Measurements from ENCODE around the gene TLR1.
"Not testable (repeated sequence)": the region's sequence is repeated elsewhere in the genome, so short reads cannot be mapped to it uniquely, and the experiment has no call there.

The TLR1 gene

GRCh38 chr4:38777925-38778324 is 26.7 kb downstream of the TLR1 start:
- H3K4me3 ChIP-seq (ENCODE audit: low read depth, low read length): not testable (repeated sequence)

DNA sequence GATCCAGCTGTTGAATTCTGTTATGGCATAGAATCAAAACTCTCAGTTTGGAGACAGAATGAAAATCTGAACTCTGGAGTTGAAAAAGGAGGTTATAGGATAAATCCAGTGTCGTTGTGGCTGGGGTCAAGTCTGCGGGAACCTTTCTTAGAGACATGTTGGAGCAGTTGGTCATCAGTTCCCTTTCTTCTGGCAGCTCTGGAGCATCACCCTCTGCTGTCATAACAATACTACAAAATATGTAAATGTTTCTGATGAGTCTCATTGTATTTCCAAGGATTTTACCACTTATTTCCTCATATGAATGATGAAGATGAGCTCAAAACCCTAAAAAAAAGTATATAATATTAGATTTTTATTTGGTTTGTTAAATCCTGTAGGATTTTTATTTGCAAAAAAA is 29.3 kb downstream of the TLR1 start:
- H3K4me3 ChIP-seq (ENCODE audit: low read depth, low read length): no peak overlapping the region

- H3K4me3 ChIP-seq (ENCODE audit: low read depth, low read length): no peak overlapping the region
These were observed 30.2 kb downstream of the TLR1 start for GRCh38 chr4:38774181-38774955.

GRCh38 chr4:38770281-38770680 is 34.3 kb downstream of the TLR1 start:
- H3K4me3 ChIP-seq (ENCODE audit: low read depth, low read length): not testable (repeated sequence)

- no peak overlapping the region for H3K4me3 ChIP-seq (ENCODE audit: low read depth, low read length)
These were observed 34.7 kb downstream of the TLR1 start for GRCh38 chr4:38769857-38770256.

DNA sequence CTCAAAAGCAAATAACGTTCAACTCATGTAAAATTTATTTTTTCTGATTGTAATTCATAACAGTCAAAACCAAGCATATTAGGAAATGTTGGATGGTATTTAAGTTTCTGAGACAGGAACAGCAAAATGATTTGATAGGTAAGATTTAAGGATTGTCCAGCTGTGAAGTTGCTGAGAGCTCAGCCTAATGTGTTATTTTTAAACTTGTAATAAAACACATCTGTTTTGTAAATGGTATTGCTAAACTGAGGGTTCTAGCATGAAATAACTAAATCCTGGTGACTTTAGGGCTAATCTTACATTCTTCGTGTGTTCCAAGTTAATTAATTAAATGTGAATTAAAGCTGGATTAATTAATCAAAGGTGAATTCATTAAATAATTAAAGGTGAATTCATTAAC is 35.1 kb downstream of the TLR1 start:
- H3K4me3 ChIP-seq (ENCODE audit: low read depth, low read length): no peak overlapping the region

DNA sequence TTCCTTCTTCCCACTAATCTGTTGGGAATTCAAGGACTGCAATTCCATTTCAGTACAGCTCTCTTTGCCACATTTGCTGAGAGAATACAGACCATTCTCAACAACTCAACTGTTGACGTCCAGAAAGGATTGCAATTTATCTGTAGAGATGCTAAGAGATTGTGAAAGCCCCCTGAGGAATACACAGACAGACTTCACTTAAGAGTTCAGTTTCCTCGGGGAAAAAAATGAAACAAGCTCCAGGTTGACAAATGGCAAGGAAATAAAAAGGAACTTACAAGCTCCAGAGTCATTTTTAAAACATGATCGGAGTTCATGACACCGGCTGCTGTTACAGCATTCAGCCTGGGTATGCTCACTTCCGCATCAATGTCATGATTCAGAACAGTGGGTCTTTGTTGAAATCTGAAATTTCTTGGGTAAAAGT is 35.6 kb downstream of the TLR1 start:
- no peak overlapping the region for H3K4me3 ChIP-seq (ENCODE audit: low read depth, low read length)

DNA sequence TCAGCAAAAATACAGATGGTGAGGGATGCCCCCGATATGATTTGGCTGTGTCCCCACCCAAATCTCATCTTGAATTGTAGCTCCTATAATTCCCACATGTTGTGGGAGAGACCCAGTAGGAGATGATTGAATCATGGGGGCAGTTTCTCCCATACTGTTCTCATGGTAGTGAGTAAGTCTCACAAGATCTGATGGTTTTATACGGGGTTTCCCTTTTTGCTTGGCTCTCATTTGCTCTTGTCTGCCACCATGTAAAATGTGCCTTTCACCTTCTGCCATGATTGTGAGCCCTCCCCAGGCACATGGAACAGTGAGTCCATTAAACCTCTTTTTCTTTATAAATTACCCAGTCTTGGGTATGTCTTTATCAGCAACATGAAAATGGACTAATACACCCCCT is 37.7 kb downstream of the TLR1 start:
- not testable (repeated sequence) for H3K4me3 ChIP-seq (ENCODE audit: low read depth, low read length)

DNA sequence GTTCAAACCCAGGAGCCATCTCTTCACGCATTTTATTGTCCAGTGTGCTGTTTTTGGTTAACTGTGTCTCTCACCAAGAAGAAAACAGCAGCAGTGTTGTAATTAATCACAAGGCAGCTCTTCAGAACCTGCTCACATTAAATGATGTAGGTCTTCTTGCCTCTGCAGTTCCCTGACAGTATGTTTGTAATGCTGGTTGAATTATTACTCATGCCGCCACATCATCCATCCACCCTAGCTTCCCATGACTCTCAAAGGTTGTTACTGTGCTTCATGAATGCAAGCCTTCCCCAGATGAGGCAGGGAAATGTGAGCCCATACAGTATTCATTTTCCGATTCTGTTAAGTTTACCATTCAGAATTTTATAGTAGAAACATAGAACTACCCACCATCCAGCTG is 39.2 kb downstream of the TLR1 start:
- H3K4me3 ChIP-seq (ENCODE audit: low read depth, low read length): no peak overlapping the region

DNA sequence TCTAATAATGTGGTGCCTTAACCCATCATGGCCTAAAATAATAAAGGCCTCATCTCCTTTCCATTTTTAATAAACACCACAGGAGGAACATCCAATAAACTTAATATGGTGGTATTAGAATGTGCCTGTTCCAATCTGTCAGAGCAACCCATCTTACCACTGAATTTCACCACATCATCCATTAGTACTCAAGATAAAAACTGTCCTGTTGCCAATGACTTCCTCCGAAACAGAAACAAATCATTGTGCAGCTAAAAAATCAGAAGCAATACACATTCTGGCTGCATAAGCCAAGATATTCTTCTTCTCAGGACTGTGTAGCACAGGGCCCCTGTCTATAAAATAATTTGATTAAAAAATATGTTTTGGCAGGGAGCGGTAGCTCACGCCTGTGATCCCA is 40.3 kb downstream of the TLR1 start:
- H3K4me3 ChIP-seq (ENCODE audit: low read depth, low read length): no peak overlapping the region

DNA sequence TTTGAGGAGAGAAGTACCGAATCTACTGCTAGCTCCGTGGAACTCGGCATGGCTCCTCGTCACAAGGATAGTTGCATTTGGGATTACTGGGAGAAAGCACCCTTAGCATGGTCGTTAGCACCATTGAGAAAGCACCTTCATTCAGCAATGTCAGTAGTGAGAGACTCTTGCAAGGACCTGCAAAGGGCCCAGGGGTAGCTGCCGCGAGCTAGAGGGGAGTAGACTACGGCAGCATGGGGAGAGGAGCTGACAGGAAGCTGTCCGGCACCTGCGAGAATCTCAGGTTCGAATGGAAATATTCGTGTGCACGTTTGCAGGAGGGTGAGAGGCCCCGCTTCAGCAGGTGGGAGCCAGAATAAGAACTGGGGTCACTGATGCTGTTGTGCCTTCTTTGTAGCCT is 42.0 kb downstream of the TLR1 start:
- H3K4me3 ChIP-seq (ENCODE audit: low read depth, low read length): no peak overlapping the region

DNA sequence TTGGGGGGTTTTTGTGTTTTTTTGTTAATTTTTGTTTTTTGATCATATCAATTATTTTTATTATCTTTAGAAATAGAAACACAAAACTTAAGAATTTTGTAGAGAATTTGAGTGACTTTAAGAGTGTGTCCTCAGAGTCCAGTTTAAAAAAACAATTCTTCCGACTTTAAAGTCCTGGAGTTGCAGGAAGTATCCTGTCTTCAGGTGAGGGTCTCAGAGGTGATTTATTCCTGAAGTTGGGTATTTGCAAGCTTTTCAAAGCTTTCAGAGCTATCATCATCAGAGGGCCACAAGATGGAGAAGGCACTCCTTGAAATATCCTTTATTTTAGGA is 44.8 kb downstream of the TLR1 start:
- no peak overlapping the region for H3K4me3 ChIP-seq (ENCODE audit: low read depth, low read length)

DNA sequence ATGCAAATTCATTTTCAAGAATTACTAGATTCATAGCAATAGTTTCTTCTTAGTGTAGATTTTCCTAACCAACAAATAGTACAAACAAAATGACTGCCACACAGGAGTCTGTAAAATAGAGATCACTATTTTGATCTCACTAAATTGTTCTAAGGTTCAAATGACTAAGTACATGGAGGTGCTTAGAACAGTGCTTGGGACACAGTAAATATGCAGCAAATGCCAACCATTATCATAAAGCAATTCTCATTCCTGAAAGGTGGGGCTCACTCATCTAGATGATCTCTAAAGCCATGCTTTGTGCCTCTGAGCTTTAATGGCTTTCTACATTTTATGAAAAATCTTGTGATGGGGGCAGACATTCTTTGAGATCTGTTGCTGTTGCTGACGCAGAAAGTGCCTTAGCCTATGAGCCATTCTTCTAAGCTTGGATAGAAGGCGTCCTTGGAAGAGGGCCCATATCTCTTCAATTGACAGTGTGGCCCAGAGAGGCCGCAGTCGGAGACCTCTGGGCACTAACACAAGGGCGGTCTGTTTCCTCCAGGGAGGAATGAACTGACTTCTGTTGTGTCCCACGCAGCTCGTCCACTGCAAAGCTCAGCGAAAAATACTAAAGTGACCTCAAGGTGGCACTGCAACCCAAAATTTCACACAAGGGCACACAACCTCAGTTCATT is 45.3 kb downstream of the TLR1 start:
- H3K4me3 ChIP-seq (ENCODE audit: low read depth, low read length): no peak overlapping the region

DNA sequence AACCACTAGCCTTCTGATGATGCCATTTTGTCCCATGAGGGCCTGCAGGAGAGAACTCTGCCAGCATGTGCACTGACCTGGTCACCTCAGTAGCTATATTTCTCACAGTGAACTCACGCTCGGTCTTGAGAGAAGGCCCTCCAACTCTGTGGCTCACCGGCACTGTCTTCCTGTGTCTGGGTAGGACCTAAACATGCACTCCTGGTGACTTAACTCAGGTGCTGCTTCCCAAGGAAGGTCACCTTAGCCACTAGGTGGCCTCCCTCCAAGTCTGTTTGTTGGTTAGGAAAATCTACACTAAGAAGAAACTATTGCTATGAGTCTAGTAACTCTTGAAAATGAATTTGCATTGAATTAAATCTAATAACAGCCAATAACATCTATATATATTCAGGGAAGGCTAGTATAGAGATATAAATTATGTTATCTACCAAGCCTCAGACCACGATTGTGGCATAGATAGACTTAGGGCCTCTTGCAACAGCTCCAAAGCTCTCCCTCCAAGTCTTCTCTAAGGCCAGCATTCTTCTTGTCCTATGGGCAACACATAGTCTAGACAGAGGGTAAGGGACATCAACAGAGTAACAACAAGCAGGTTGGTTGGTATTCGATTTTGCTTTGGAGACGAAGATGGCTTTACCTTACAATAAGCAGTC is 46.5 kb downstream of the TLR1 start:
- no peak overlapping the region for H3K4me3 ChIP-seq (ENCODE audit: low read depth, low read length)

DNA sequence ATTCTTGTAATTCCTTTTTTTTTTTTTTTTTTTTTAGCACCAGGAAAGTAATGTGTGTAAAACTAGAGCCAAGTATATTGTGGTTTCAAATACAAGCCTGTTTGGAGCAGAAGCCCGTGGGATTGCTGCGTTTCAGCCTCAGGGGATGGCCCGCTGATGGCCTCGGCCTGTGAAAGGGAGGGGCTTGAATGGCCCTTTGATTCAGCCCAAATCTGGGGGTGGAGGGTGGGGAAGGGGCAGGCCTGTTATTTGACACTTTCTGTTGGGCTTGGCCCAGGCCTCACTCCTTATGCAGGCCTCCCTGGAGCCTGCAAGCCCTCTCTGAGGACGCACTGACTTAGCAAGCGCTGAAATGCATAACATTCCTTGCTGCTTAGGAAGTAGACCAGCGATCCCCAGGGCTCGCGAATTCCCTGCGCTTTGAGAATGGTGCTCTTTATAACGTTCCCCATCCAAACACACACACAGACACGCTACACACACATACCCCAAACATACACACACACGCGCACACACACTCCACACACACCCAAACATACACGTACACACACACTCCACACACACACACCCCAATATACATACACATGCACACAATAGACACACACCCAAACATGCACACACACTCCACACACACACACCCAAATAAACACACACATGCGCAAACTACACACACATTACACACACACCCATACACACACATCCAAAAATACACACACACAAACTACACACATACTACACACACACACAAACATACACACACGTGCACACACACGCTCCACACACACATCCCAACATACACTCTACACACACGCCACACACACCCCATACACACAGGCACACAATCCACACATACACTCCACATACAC is 51.4 kb downstream of the TLR1 start:
- H3K4me3 ChIP-seq (ENCODE audit: low read depth, low read length): no peak overlapping the region

- no peak overlapping the region for H3K4me3 ChIP-seq (ENCODE audit: low read depth, low read length)
These were observed 52.1 kb downstream of the TLR1 start for GRCh38 chr4:38752372-38752940.

- no peak overlapping the region for H3K4me3 ChIP-seq (ENCODE audit: low read depth, low read length)
These were observed 53.1 kb downstream of the TLR1 start for GRCh38 chr4:38751341-38752010.

DNA sequence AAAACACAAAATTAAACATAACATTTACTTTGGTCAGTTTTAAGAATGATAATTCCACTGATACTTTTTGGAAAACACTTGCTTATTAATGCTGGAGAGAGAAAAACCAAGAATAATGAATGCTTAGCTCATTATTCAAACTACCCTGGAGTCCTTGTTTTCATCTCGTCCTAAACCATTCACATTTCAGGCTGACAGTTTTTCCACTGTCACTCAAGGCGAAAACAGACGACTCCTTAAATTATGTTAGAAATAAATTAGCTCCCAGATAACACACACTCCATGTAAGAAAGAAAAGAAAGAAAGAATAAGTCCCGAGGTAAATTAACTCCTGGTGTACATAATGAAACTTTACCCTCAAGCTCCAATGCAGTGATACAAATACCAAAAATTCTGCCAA is 55.3 kb downstream of the TLR1 start:
- no peak overlapping the region for H3K4me3 ChIP-seq (ENCODE audit: low read depth, low read length)

DNA sequence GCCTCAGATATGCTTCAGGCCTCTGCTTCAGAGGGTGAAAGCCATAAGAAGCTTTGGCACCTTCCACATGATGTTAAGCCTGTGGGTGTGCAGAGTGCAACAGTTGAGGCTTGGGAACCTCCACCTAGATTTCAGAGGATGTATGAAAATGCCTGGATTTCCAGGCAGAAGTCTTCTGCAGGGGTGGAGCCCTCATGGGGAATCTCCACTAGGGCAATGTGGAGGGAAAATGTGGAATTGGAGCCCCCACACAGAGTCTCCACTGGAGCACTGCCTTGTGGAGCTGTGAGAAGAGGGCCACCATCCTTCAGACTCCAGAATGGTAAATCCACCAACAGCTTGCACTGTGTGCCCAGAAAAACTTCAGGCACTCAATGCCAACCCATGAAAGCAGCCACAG is 57.0 kb downstream of the TLR1 start:
- no peak overlapping the region for H3K4me3 ChIP-seq (ENCODE audit: low read depth, low read length)
